WTC11 (cell line): ENCODE data around the gene ELMO1. TPM values are rescaled to one million over a fixed set of nuclear protein-coding genes. Genes with fewer than 3 reads are reported as not detected.

Experiments
- ATAC-seq: fragments of 200-7000 bp; cut with Tn5 transposase; 2 replicates; pipeline ENCODE4 v1.10.0; 2021; ENCODE audit warnings: mild to moderate bottlenecking, moderate library complexity
- CTCF ChIA-PET: fragments of 300-600 bp; sonication (Branson Sonifier 250); formaldehyde crosslinking; loops from one replicate; lab custom pipeline; 2021; ENCODE audit warnings: antibody characterized with exemption; lab: Charles Lee
- POLR2A ChIA-PET: fragments of 350-600 bp; sonication (Branson Sonifier 250); formaldehyde crosslinking; loops from one replicate; lab custom pipeline; 2021; ENCODE audit warnings: antibody characterized with exemption; lab: Charles Lee
- DNase-seq: peaks from one replicate; pipeline ENCODE4 v3.0.0; 2021; ENCODE audit warnings: low spot score
- H3K27ac Mint-ChIP-seq: 2 replicates; pipeline ENCODE4 v1.8.0; 2021; ENCODE audit warnings: mixed read lengths
- H3K27me3 Mint-ChIP-seq: 2 replicates; pipeline ENCODE4 v1.8.0; 2021; ENCODE audit warnings: low read depth, mild to moderate bottlenecking, moderate library complexity, mixed read lengths
- H3K36me3 Mint-ChIP-seq: 2 replicates; pipeline ENCODE4 v1.8.0; 2021; ENCODE audit warnings: mixed read lengths
- H3K4me1 Mint-ChIP-seq: 2 replicates; pipeline ENCODE4 v1.8.0; 2022; ENCODE audit warnings: mixed read lengths
- H3K4me3 Mint-ChIP-seq: 2 replicates; pipeline ENCODE4 v1.8.0; 2021; ENCODE audit warnings: mild to moderate bottlenecking, moderate library complexity, mixed read lengths
- H3K9me3 Mint-ChIP-seq: 2 replicates; pipeline ENCODE4 v1.8.0; 2021; ENCODE audit warnings: mixed read lengths
- AR ChIP-seq: fragments of 250-450 bp; sonication (Bioruptor Pico); IDR thresholded peaks from 2 replicates; pipeline ENCODE4 v1.9.0; 2021; ENCODE audit warnings: mild to moderate bottlenecking
- CREM ChIP-seq: sonication (generic); formaldehyde crosslinking; IDR thresholded peaks from 2 replicates; pipeline ENCODE4 v1.8.1; 2022; ENCODE audit warnings: mild to moderate bottlenecking, missing genetic modification reagents, moderate library complexity
- E2F1 ChIP-seq: sonication (generic); formaldehyde crosslinking; IDR thresholded peaks from 2 replicates; pipeline ENCODE4 v1.8.0; 2022; ENCODE audit warnings: mild to moderate bottlenecking, missing genetic modification reagents
- E2F4 ChIP-seq: sonication (generic); formaldehyde crosslinking; IDR thresholded peaks from 2 replicates; pipeline ENCODE4 v1.8.1; 2022; ENCODE audit warnings: low read depth, mild to moderate bottlenecking, moderate library complexity, missing genetic modification reagents, borderline replicate concordance
- ETV6 ChIP-seq: sonication (generic); formaldehyde crosslinking; IDR thresholded peaks from 2 replicates; pipeline ENCODE4 v1.8.1; 2022; ENCODE audit warnings: mild to moderate bottlenecking, missing genetic modification reagents
- FOXP1 ChIP-seq: sonication (generic); formaldehyde crosslinking; IDR thresholded peaks from 2 replicates; pipeline ENCODE4 v1.8.0; 2022; ENCODE audit warnings: missing genetic modification reagents, mild to moderate bottlenecking, moderate library complexity, borderline replicate concordance
- JUN ChIP-seq: sonication (generic); formaldehyde crosslinking; IDR thresholded peaks from 2 replicates; pipeline ENCODE4 v1.8.0; 2023; ENCODE audit warnings: mild to moderate bottlenecking, missing genetic modification reagents
- KAT7 ChIP-seq: sonication (generic); formaldehyde crosslinking; IDR thresholded peaks from 2 replicates; pipeline ENCODE4 v1.8.1; 2023; ENCODE audit warnings: missing genetic modification reagents, mild to moderate bottlenecking, borderline replicate concordance
- MXD4 ChIP-seq: fragments of 250-450 bp; sonication (Bioruptor Pico); IDR thresholded peaks from 2 replicates; pipeline ENCODE4 v1.8.0; 2021; ENCODE audit warnings: mild to moderate bottlenecking, moderate library complexity, borderline replicate concordance
- MYBL2 ChIP-seq: sonication (generic); formaldehyde crosslinking; IDR thresholded peaks from 2 replicates; pipeline ENCODE4 v1.8.1; 2023; ENCODE audit warnings: mild to moderate bottlenecking, moderate library complexity, missing genetic modification reagents
- NFYB ChIP-seq: sonication (generic); formaldehyde crosslinking; conservative IDR thresholded peaks from 2 replicates; pipeline ENCODE4 v1.8.0; 2022; ENCODE audit warnings: low read depth, missing genetic modification reagents
- NR2C2 ChIP-seq: sonication (generic); formaldehyde crosslinking; IDR thresholded peaks from 2 replicates; pipeline ENCODE4 v1.8.0; 2022; ENCODE audit warnings: mild to moderate bottlenecking, missing genetic modification reagents
- PRRX2 ChIP-seq: fragments of 250-450 bp; sonication (Bioruptor Pico); IDR thresholded peaks from 2 replicates; pipeline ENCODE4 v1.8.0; 2021; ENCODE audit warnings: mild to moderate bottlenecking
- RORB ChIP-seq: fragments of 250-450 bp; sonication (Bioruptor Pico); IDR thresholded peaks from 2 replicates; pipeline ENCODE4 v1.9.0; 2021; ENCODE audit warnings: mild to moderate bottlenecking
- TEAD1 ChIP-seq: sonication (generic); formaldehyde crosslinking; IDR thresholded peaks from 2 replicates; pipeline ENCODE4 v1.8.0; 2022; ENCODE audit warnings: mild to moderate bottlenecking, missing genetic modification reagents
- TP53 ChIP-seq: sonication (generic); formaldehyde crosslinking; IDR thresholded peaks from 2 replicates; pipeline ENCODE4 v1.8.1; 2023; ENCODE audit warnings: mild to moderate bottlenecking, missing genetic modification reagents
- ZBTB21 ChIP-seq: sonication (generic); formaldehyde crosslinking; IDR thresholded peaks from 2 replicates; pipeline ENCODE4 v1.8.1; 2023; ENCODE audit warnings: mild to moderate bottlenecking, missing genetic modification reagents, borderline replicate concordance
- ZNF425 ChIP-seq: fragments of 250-450 bp; sonication (Bioruptor Pico); conservative IDR thresholded peaks from 2 replicates; pipeline ENCODE4 v1.9.0; 2021; ENCODE audit warnings: mild to moderate bottlenecking
- ZNF512 ChIP-seq: sonication (generic); formaldehyde crosslinking; IDR thresholded peaks from 2 replicates; pipeline ENCODE4 v1.8.1; 2022; ENCODE audit warnings: missing genetic modification reagents, borderline replicate concordance
- total RNA-seq: library from RNA; stranded (reverse); gene quantifications from 3 replicates; pipeline ENCODE4 v1.2.3, GENCODE V29; 2021

ELMO1 gene
- total RNA-seq, 1 experiment from 2014 or later: 19.4 TPM

- TF ChIP-seq AR (CRISPR knock-in tag): no peak
Measured at GRCh38 chr7:37408291-37409228, 40.1 kb downstream of the ELMO1 start (continued).

GRCh38 chr7:37405603-37406122 is 43.0 kb downstream of the ELMO1 start:
- Mint-ChIP-seq H3K27ac (no peak overlapping the region), H3K4me3 (no peak overlapping the region), H3K27me3 (no peaks in the 10 kb centered on the region), H3K4me1 (peaks cover 31% of the 10 kb centered on the region), H3K9me3 (peaks cover 19% of the 10 kb centered on the region), H3K36me3 (peaks cover 13% of the 10 kb centered on the region)
- ATAC-seq (no peak), DNase-seq (no peak)
- ChIA-PET POLR2A (interaction anchor here (0.6 kb wide), 1 partner anchor 1207 kb away, joined by 4 read pairs; no protein-coding TSS in a partner anchor), CTCF (interaction anchor here (1.3 kb wide), 1 partner anchor 89 kb away, joined by 3 read pairs; no protein-coding TSS in a partner anchor)
- TF ChIP-seq TEAD1 (no peak), MXD4 (CRISPR knock-in tag) (no peak), NFYB (CRISPR knock-in tag) (no peak), ZNF425 (no peak), FOXP1 (CRISPR knock-in tag) (no peak), ZNF512 (CRISPR knock-in tag) (no peak), MYBL2 (CRISPR knock-in tag) (no peak), CREM (CRISPR knock-in tag) (no peak), E2F4 (CRISPR knock-in tag) (no peak), RORB (CRISPR knock-in tag) (no peak), E2F1 (CRISPR knock-in tag) (no peak), KAT7 (CRISPR knock-in tag) (no peak), ETV6 (no peak), JUN (no peak), TP53 (CRISPR knock-in tag) (no peak), ZBTB21 (CRISPR knock-in tag) (no peak), NR2C2 (no peak), PRRX2 (no peak)
